Fibroblast of lung (primary cell): ENCODE measurements around the gene QPCT. TPM values are rescaled to one million over a fixed set of nuclear protein-coding genes. Genes with fewer than 3 reads are reported as not detected.

Experiments
- DNase-seq, 2 donors: peaks; one replicate each; pipeline versions ENCODE4 v3.0.0 to v3.0.0-alpha.2; 2010; ENCODE audit warnings: low read depth in 2 of 2
- H2AFZ ChIP-seq: 2 replicates; pipeline ENCODE4 v1.5.1; 2012; ENCODE audit warnings: low read length, control low read depth, inconsistent platforms
- H3K27ac ChIP-seq: 2 replicates; pipeline ENCODE4 v1.5.1; 2011; ENCODE audit warnings: low read length, control low read depth; ENCODE audit not compliant: insufficient read depth
- H3K27me3 ChIP-seq: 2 replicates; pipeline ENCODE4 v1.5.1; 2011; ENCODE audit warnings: mild to moderate bottlenecking, low read length; ENCODE audit not compliant: control insufficient read depth, insufficient read depth
- H3K36me3 ChIP-seq: 2 replicates; pipeline ENCODE4 v1.5.1; 2011; ENCODE audit warnings: low read length; ENCODE audit not compliant: control insufficient read depth, insufficient read depth
- H3K4me1 ChIP-seq: 2 replicates; pipeline ENCODE4 v1.5.1; 2011; ENCODE audit warnings: low read length; ENCODE audit not compliant: control insufficient read depth, insufficient read depth; ENCODE audit errors: extremely low read depth
- H3K4me2 ChIP-seq: 2 replicates; pipeline ENCODE4 v1.5.1; 2011; ENCODE audit warnings: low read length, control low read depth; ENCODE audit not compliant: insufficient read depth; ENCODE audit errors: extremely low read depth
- H3K4me3 ChIP-seq, 4 experiments: fragments of 200-600 bp in 1 of 4; sonication (generic) in 1 of 4; replicated peaks in 1 of 4; 2 replicates each; pipeline ENCODE4 v1.5.1; 2011 to 2016; ENCODE audit warnings: low read length in 4 of 4, low read depth in 3 of 4, mild to moderate bottlenecking in 3 of 4, control low read depth in 2 of 4, inconsistent platforms in 1 of 4, mixed read lengths in 1 of 4; ENCODE audit not compliant: insufficient read depth in 1 of 4; ENCODE audit errors: control extremely low read depth in 1 of 4
- H3K79me2 ChIP-seq: 2 replicates; pipeline ENCODE4 v1.5.1; 2012; ENCODE audit warnings: mild to moderate bottlenecking, low read length, inconsistent platforms; ENCODE audit not compliant: control insufficient read depth, insufficient read depth
- H3K9ac ChIP-seq: 2 replicates; pipeline ENCODE4 v1.5.1; 2011; ENCODE audit warnings: mild to moderate bottlenecking, low read length, control low read depth; ENCODE audit not compliant: insufficient read depth
- H3K9me3 ChIP-seq: 2 replicates; pipeline ENCODE4 v1.5.1; 2012; ENCODE audit warnings: low read depth, low read length; ENCODE audit not compliant: control insufficient read depth, insufficient read depth
- H4K20me1 ChIP-seq: 2 replicates; pipeline ENCODE4 v1.5.1; 2011; ENCODE audit warnings: low read length; ENCODE audit not compliant: control insufficient read depth, insufficient read depth; ENCODE audit errors: extremely low read depth
- EZH2 ChIP-seq: IDR thresholded peaks from 2 replicates; pipeline ENCODE4 v1.5.1; 2012; ENCODE audit warnings: low read length, control low read depth, mild to moderate bottlenecking; ENCODE audit errors: missing control alignments
- polyA plus RNA-seq, 2 donors: library from polyadenylated mRNA; depleted of rRNA in 1 of 2; stranded (reverse) in 1 of 2; unstranded in 1 of 2; fragments of >200 nt; gene quantifications; 2 replicates each; pipeline ENCODE4 v1.2.1, GENCODE V29; 2011 to 2012; ENCODE audit warnings: missing spikeins in 1 of 2
- total RNA-seq: library from RNA; depleted of rRNA; stranded (reverse); fragments of >200 nt; gene quantifications from 2 replicates; pipeline ENCODE4 v1.2.1, GENCODE V29; 2014
- TF ChIP-seq, protein P1 (sequence below), 2 donors: IDR thresholded peaks in 1 of 2; conservative IDR thresholded peaks in 1 of 2; 1 replicate in 1 of 2; 2 replicates in 1 of 2; pipeline ENCODE4 v1.5.1; 2011 to 2012; ENCODE audit warnings: low read length in 2 of 2, control low read depth in 1 of 2, inconsistent platforms in 1 of 2, low read depth in 1 of 2, mild to moderate bottlenecking in 1 of 2

QPCT gene
- total and polyA plus RNA-seq, 2 donors (not counting 1 experiment from before 2014, with no cell fraction given) = 6.1 to 8.4 TPM

DNA sequence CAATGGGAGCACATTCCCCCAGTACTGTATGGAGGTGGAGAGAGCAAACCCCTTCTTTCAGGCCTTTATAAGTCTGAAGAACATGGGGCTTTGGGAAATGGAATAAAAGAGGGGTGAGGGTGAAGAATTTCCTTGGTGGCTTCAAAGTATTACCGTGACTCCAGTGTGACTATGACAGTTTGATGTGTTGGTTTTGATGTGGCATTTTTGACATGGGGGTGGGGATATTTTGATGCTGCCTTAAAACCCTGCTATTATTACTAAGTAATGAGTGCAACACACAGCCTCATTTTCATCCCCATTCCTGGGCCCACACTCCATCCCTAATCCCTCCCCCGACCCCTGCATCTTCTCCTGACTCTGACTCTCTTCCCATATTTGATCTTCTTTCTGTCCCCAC lies 23.6 kb downstream of the QPCT start:
- TF ChIP-seq EZH2 = no peak
- TF ChIP-seq, protein P1, sequence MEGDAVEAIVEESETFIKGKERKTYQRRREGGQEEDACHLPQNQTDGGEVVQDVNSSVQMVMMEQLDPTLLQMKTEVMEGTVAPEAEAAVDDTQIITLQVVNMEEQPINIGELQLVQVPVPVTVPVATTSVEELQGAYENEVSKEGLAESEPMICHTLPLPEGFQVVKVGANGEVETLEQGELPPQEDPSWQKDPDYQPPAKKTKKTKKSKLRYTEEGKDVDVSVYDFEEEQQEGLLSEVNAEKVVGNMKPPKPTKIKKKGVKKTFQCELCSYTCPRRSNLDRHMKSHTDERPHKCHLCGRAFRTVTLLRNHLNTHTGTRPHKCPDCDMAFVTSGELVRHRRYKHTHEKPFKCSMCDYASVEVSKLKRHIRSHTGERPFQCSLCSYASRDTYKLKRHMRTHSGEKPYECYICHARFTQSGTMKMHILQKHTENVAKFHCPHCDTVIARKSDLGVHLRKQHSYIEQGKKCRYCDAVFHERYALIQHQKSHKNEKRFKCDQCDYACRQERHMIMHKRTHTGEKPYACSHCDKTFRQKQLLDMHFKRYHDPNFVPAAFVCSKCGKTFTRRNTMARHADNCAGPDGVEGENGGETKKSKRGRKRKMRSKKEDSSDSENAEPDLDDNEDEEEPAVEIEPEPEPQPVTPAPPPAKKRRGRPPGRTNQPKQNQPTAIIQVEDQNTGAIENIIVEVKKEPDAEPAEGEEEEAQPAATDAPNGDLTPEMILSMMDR (conservative IDR thresholded peaks at IDR 0.05 in 1 of 2, IDR thresholded peaks at IDR 0.05 in 1 of 2; ENCODE audit: low read depth in 1 of 2, low read length in 2 of 2) = no peak

DNA sequence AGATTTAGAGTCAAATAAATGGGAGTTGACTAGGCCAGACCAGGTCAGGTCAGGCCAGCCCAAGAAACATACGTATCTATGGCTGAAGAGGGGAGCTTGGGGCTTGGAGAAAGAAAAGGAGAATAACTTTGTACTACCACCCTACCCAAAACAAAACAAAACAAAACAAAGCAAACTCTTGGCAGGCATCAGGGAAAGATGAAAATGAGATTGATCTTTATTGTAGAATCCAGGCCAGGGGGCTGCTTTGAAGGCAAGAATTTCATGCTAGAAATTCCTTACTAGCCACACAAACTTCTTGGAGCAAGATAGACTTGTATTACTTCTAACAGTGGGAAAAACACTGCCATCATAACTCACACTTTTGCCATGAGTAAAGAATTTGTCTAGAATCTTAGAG lies 26.2 kb downstream of the QPCT start:
- no peaks in the 10 kb centered on the region for H4K20me1 ChIP-seq
- H3K27me3 ChIP-seq = no peaks in the 10 kb centered on the region
- DNase-seq = peak in 1 of 2 donors; percentile 48
- no peak overlapping the region for H3K4me3 ChIP-seq
- H3K4me2 ChIP-seq = no peak overlapping the region
- H2AFZ ChIP-seq = no peak overlapping the region
- no peak overlapping the region for H3K27ac ChIP-seq
- H3K79me2 ChIP-seq = no peaks in the 10 kb centered on the region
- H3K36me3 ChIP-seq = no peaks in the 10 kb centered on the region
- no peak for TF ChIP-seq EZH2
- TF ChIP-seq, protein P1 (conservative IDR thresholded peaks at IDR 0.05 in 1 of 2, IDR thresholded peaks at IDR 0.05 in 1 of 2; ENCODE audit: low read depth in 1 of 2, low read length in 2 of 2) = no peak
- no peaks in the 10 kb centered on the region for H3K4me1 ChIP-seq
- H3K9ac ChIP-seq = no peak overlapping the region
- no peaks in the 10 kb centered on the region for H3K9me3 ChIP-seq

More for the DNA sequence above, 23.6 kb downstream of the QPCT start:
- Histone ChIP-seq H3K4me2 (no peak overlapping the region), H2AFZ (no peak overlapping the region), H3K27me3 (no peaks in the 10 kb centered on the region), H4K20me1 (no peaks in the 10 kb centered on the region), H3K4me3 (no peak overlapping the region), H3K36me3 (no peaks in the 10 kb centered on the region), H3K79me2 (no peaks in the 10 kb centered on the region), H3K4me1 (no peaks in the 10 kb centered on the region), H3K27ac (no peak overlapping the region), H3K9ac (no peak overlapping the region), H3K9me3 (no peaks in the 10 kb centered on the region)
- DNase-seq = no peak

DNA sequence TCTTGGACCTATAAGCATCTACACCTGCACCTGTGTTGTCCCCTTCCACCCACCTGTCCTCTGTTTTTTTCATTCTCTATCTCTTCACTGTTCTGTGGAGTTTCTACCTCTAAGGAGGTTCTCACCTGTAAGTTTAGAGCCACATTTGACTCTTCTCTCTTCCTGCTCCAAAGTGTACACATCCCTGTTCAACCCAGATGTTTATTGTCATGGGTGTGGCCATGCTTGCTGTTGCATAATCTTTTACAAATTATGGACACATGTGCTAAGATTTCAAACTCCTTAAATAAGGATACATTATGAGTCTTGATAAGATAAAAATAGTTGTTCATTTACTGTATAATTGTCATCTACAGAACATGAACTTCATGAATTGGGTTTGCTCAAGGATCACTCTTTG lies 27.6 kb downstream of the QPCT start:
- Histone ChIP-seq H2AFZ (no peak overlapping the region), H4K20me1 (no peaks in the 10 kb centered on the region), H3K27ac (no peak overlapping the region), H3K4me3 (no peak overlapping the region), H3K9ac (no peak overlapping the region), H3K4me2 (no peak overlapping the region), H3K9me3 (no peaks in the 10 kb centered on the region), H3K4me1 (no peaks in the 10 kb centered on the region), H3K79me2 (no peaks in the 10 kb centered on the region), H3K36me3 (no peaks in the 10 kb centered on the region), H3K27me3 (no peaks in the 10 kb centered on the region)
- no peak for DNase-seq
- TF ChIP-seq EZH2 = no peak
- TF ChIP-seq, protein P1 (conservative IDR thresholded peaks at IDR 0.05 in 1 of 2, IDR thresholded peaks at IDR 0.05 in 1 of 2; ENCODE audit: low read depth in 1 of 2, low read length in 2 of 2) = no peak
